NCI-H226 (cell line): ENCODE data around the gene POLG.

Experiments
- DNase-seq: peaks from one replicate; pipeline ENCODE4 v3.0.0-alpha.2; 2015

Gene POLG

DNA sequence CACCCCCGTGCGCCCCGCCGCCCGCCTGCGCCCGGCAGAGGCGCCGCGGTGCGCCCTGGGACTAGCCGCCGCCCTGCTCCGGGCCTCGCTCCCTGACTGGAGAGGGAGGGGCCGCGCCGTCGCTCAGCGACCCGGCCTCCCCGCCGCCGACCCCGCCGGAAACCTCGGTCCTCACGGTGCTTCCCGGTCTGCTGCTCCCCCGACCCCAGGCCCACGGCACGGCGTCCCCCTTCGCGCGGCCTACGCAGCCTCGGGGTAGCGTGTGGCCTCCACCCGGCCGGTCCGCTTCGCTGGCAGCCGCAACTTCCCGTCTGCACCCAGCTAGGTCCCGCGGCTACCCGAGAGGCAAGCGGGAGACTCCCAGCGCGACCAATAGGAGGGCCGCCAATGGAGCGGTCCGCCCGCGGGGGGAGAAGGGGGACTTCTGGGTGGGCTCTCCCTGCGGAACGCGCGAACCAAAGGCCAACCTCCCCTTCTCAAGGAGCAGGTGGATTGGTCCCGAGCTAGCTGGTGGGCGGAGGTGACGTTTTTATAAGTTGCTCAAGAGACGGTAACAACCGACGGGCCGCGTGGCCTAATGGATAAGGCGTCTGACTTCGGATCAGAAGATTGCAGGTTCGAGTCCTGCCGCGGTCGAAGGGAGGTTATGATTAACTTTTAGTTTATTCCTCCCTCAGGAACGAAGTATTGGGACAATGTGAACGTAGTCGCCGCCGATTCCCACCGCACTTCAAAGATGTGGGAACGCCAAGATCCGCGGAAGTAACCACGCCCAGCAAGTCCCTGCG, at the start of gene POLG:
Gene POLG (minus strand): TSS at position 315 of the 788 bp plus-strand sequence. CDS start 1,070 bp downstream, outside the sequence.
- DNase-seq = peak; percentile 100

DNA sequence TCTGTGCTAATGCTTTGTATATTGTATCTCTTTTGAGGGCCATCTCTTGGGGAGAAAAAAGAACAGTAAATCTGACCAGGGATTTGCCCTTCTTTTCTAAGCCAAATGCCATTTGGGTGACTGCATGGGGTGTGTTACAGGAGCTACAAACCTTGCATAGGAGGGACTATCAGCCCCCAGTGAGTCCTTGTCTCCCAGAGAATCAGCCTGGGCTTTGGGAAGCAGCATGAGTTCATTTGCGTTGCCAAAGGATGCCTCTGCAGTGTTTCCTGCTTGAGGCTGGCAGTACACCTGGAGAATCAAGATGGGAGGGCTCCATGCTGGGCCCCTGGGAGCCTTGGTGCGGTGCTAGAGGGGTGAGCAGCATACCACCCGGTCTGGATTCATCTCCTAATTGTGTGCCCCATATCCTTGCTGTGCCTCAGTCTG, 49.6 kb upstream of the POLG start:
- DNase-seq = no peak

DNA sequence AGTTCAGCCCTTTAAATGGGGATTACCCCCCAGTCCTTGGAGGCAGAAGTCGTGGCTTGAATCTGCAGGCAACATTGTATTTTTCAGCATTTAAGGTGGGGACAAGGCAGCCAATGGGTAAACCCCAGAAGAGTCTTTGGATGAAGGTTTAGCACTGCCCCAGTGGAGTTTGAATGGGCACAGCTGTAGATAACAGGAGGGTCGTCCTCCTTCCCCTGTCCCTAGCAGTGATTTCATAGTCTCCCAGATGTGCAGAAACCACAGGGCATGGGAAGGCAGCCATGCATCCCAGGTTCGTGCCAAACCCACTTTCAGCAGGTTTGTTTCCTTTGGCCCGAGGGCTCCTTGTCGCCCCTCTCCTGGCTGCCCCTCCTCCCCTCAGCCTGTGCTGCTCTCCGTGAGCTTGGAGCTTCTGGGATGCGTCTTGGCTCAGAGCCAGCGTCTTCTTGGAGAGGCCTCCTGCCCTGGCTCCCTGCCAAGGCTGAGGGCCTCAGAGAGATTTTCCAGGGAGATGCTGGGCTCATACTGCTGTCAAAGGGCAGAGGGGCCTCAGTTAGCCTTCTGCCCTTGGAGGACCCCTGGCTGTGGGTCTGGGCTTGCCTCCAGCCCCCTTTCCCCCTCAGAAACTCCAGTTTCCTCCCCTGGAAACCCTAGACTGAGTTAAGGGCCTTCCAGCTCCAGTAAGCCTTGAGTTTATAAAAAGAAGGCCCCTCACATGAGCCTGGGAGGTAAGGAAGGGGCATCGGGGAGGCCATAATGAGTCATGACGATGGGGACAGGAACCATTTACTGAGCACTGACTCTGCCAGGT, 48.9 kb upstream of the POLG start:
- DNase-seq = peak; percentile 66

DNA sequence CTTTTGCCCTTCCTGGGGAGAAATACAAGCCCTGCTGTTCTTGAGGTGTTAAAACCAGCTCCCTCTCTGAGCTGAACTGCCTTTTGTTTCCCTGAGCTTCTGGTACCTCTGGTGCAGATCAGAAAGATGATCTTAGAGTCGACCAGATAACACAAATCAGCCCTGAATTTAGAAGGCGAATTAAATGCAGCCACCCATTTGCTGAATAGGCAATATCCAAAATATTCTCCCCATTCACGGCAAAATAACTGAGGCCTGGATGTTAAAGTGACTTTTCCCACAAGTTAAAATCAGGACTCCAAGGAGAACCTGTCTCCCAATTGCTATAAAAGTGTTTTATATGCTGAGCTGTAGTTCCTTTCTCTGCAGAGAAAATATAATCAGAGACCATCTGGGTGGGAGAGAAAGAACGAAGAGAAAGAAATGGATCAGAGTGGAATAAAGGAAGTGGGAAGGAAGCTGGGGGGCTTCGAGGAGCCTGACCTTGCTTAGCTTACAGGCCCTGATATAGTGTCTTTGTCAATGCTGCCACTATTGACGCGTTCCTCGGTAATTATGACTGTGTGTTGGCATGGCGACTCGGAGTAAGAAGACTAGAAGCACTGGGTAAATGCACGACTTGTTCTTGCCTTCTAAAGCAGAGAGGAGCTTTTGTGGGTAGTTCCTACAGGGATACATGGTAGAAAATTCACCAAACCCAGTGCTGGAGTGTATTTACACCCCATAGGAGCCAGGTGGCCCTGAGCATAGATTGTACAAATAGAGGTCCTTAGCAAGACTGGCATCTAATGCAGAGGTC, 47.5 kb upstream of the POLG start:
- DNase-seq = no peak

DNA sequence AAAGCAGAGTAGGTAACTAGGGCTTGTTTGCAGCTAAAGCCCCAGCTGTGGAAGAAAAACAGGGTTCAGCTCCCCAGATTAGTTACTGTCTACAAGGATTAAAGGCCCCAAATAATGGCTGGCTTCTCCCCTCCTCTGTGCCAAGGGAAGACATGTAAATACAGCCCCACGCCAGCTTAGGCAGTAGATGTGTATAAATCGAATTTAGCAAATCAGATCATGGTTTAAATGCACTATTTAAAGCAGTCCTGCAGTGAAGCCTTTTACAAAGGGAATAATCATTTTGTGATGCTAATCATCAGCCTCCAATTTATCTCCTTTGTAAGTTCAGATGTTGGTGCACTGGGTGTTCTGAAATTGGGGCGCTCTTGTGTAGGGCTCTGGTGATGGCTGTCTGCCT, 46.7 kb upstream of the POLG start:
- no peak for DNase-seq

DNA sequence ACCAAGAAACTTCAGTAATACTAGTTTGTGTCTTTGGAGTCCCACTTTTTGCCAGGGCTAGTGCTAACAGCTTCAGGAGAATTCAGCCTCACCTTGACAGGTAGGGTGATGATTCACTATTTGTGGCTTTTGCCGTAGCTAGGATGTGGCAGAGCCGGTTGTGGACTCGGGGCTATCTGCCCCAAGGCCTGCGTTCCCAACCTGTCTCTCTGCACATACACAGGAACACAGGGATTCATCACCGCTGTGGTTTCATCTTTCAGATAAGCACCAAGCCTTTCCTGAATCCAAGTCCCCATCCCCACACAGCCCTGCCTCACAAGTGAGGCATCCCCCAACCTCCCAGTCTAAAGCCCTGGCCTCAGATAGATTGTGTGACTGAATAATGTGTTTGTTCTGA, 45.2 kb upstream of the POLG start:
- no peak for DNase-seq

DNA sequence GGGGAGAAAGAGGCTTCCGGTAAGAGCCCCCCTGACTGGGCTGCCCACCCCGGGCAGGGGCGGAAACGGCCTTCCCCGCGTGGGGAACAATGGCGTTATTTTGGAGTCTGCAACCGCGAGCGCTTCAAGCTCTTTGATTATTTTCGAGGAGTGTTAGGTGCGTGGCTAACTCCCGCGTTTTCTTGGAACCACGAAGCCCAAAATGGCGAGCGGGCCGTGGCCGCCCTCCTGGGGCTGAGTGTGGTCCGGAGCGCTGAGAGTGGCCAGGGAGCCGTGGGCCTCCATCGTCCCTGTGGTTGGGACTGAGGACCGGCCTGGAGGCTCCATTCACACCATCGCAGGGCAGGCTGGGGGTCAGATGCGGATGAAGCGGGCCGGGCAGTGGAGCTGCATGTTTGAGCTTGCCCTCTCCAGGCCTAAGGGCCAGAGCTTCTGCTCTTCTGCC, 44.6 kb upstream of the POLG start:
- no peak for DNase-seq

DNA sequence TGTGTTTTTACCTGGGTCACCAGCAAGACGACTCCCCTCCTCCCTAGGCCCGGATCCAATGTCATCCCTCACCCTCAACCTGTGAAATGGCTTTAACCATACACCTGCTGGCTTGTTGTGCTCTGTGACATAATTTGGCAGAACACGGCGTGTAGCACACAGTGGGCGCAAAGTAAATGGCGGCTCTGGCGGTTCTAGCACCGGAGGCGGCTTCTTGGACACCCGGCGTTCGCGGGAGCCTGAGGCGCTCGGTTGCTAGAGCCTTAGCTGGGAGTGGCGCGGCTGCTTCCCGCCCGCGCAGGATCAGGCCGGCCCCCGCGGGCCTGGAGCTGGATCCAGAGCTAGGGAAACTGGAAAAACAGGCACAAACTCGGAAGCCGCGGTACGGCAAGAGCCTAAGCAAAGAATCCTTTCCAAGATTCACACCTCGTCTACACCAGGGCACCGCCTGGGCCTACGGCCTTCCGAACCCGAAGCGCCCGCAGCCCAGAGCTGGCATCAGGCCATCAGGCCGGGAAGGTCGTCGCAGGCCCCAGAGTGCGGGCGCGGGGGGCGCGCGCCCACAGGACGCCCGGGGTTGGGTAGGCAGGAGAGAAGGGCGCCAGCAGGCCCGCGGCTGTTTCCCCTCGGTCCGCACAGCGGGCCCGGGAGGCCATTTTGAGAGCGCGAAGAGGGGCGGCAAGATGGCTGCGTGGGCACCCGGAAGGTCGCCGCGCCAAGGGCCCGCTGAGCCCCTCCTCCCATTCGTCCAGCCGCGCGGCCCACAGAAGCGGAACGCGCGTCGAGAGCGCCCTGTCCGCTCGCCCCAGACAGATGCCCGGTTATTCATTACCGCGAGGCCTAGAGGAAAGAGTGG, 43.9 kb upstream of the POLG start:
- DNase-seq = no peak

DNA sequence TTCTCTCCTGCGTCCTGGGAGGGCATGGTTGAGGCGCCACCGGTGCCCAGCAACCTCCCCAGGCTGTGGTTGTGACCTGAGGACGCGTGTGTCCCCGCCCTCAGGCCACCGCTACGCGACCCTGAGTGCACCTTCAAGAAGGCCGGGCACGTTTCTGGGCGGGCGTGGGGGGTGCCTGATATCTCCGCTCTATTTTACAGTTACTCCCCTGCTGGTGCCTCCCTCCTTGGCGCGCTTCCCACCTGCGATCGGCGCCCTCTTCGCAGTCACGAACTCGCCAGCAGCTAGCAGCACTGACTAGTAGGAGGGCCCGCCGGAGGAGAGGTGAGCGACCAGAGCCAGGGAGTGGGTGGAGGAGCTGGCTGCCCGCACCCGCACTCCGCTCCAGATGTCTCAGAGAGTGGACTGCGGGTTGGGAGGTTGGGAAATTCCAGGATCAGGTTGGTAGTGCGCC, 43.2 kb upstream of the POLG start:
- DNase-seq = no peak

DNA sequence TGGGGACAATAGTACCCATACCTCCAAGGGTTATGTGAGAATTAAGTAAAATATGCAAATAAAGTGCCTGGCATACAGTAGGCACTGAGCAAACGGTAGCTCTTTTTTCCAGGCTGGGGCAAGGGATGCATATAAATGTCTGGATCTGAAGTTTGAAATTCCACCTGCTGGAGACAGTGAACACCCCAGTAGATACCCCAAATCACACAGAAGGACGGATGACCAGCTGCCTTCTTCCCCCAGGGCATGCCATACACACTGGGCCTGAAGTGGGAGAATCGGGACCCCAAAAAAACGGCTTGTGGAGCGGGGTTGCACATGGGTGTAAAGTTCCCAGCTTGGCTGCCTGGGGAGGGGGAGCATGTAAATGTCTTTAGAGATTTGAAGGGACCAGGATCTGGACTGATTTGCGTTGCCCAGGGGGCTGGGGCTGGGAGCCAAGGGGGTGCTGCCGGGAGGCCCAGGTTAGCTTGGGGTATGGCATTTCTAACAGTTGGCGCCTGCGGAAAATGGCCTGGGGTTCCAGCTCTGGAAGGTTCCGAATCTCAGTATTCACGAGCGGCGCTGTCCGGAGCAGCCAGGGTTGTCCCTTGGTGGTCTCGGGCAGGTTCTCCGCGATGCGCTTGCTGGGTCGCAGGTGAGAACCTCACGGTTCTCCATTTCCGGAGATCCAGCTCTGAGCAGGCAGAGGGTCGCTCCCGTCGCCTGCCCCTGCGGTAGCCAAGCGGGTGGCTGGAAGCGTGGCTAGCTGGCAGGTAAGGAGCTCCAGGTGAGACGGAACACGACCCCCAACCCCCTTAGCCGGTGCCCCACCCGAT, 42.6 kb upstream of the POLG start:
- no peak for DNase-seq

DNA sequence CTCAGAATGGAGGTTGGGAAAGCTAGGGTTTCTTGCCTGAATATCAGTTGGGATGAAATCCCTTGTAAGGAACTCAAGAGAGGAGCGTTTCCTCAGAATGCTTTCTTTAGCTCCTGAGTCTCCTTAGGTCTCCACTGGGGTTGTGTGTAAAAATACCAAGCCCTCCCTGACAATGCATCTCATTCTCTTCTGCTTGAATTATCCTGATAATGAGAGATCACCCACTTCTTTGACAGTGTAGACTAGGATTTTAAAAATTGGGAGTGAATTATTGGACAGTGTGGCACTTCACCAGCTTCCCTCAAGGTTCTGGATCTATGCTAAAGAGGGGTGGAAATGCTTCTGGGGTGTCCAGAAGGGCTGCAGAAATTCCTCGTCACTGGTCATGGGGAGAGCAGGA, 41.8 kb upstream of the POLG start:
- DNase-seq = no peak

DNA sequence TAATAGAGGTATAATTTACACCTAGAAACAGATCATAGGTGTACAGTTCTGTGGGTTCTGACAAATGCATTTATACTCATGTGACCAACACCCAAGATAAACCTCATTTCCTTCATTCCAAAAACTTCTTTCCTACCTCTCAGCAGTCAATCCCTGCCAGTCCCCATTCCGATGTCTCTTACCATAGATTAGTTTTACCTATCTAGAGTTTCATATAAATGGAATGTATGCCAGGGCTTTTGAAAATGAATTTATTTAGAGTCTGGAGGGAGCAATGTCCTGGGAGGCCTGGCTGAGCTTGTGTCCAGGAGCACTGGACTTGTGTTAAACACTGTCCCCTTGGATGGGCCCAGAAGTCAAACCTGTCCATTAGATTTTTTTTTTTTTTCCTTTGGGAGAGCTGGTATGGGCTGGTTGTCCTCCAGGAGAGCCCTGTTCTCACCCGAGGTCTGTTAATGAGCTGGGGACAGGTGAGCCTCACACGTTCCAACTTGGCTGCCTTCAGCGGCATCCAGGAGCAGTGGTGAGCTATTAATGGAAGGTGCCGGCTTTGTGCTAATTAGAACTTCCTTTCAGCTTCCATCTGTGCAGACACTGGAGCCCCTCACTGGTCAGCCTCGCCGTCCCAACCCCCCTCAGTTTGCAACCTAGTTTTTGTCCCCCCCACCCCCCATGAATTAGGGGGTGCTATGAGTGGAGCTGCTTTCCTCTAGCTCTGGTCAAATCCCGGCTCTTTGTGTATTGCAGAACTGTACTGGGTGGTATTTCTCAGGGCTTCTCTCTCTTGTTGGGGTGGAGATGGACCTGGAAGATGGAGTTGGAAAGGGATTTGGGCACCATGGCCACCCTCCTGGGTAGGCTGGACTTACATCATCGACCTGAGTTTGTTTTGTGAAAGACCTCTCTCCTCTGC, 40.7 kb upstream of the POLG start:
- no peak for DNase-seq

DNA sequence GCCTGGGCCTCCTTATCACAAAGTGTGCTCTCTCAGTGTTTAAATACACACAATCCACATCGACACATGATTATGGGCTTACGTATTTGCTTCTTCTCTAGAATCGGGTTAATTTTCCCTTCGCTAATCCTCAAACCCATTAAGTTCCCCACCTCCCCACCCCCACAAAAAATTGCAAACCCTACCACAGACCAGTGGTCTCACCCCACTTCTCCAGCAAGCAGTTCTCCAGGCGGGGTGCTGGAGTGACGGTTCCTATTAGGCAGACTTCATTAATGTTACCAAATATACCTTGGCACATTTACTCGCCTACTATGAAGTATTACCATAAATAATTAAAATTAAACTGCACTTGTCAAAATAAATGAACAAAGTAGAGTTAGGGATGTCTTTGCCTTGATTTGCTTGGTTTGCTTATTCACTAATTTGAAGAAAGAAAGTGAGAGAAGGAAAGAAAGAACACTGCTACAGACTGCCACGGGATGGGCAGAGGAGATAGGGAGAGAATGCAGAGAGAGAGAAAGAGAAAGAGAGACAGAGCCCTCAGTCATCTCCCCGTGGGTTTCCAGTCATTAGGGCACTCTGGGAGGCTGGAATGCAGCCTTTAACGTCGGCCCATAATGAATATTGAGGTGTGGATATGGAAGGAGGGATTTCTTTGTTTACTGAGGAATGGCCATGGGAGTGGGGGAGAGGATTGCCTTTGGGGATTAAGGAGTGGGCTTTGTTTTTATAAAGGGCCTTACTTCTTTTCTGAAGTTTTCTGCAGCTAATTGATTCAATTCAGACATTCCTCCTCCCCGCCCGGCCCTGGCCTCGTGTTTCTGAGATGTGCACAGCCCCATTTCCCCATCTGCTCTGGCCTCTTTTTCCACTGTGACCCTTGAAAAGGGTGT, 39.7 kb upstream of the POLG start:
- no peak for DNase-seq

DNA sequence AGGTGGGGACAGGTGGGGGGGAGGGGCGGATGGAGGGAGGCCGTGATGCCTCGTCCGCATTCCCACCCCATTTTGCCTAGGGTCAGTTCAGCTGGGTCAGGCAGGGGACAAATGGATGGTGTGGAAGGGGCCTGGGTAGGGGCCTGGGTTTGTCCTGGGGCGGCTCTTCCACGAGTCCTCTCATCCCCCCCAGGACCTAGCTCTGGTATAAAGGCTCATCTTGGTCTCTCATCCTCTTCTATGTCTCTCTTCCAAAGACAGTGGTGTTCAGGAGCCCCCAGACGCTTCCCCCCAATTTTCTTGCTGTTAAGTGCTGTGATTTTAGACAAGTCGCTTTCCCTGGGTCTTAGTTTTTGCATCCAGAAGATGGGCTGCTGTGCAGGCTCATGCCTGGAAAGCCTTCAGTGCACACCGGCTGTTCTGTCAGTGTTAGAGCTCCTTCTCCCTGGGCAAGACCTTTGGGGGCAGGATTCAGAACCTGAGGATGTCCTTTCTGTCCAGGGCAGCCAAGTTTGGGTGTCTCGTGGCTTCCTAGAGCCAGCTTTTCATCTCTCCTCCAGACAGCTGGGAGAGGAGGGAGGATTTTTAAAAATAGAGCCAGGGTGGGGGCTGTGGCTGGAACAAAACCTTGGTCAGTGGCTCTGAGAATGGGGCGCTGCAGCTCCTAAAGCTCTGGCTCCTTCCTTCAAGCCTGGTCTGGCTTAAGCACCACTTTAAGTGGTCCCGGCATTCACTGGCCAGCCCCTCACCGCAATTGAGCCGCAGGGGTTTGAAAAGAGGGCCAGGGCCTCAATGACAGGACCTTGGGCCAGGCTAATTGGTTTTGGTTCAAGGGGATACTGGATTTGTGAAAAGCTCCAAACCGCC, 37.7 kb upstream of the POLG start:
- no peak for DNase-seq

DNA sequence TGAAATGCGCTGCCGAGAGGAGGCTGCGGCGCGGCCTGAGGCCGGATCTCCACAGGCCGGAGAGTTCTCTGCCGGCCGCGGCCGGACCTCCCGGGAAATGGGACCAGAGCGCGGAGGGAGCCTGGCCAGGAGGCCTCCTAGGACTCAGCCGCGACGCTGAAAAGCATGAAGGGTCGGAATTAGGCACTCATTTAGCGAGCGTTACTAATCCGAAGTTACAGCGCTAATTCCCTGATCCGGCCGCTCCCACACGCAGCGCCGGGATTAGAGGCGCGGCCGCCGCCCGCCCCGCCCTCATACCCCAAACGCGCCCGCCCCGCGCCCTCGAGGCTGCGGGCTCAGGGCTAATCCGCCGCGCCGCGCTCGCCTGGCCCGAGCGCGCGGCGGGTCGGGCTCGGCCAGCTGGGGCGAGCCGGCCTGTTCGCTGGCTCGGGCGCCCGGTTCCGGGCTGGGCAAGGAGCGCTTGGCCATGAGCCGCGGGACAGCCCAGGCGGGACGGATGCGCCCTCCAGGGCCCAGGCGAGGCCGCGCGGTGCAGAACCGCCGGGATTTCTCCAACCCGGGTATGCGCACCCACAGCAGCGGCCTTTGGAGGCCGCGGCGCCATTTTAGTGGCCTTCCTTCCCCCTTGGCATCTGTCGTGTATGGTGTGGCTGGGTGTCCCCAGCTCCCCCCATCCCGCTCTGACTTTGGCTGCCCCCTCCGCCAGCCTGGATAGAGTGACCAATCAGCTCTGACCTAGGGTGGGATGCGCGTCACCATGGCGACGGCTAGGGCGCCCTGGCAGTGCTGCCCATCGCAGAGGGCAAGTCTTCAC, 36.8 kb upstream of the POLG start:
- no peak for DNase-seq

DNA sequence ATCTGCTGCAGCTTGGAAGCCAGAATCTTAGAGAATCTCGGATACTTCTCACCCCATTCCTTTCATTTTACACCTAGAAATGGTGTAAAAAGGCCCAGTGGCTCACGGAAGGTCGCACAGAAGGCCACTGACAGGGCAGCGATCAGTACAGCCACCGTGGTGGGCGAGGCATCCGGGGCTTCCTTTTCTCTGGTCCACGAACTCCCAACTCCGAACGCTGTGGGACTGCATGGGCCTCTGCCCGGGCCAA, 36.3 kb upstream of the POLG start:
- no peak for DNase-seq
